GM21367 (cell line): ENCODE data around the gene LAIR2.
"Not testable (repeated sequence)": the region's sequence is repeated elsewhere in the genome, so short reads cannot be mapped to it uniquely, and the experiment has no call there.

Source experiments
- ATAC-seq: cut with Tn5 transposase; IDR thresholded peaks from one replicate; pipeline ENCODE4 v1.9.1; 2021; ENCODE audit not compliant: unreplicated experiment

Gene LAIR2

GRCh38 chr19:54492568-54492967 lies 10.1 kb upstream of the LAIR2 start:
- no peak for ATAC-seq

GRCh38 chr19:54493056-54493455 lies 9.6 kb upstream of the LAIR2 start:
- not testable (repeated sequence) for ATAC-seq

DNA sequence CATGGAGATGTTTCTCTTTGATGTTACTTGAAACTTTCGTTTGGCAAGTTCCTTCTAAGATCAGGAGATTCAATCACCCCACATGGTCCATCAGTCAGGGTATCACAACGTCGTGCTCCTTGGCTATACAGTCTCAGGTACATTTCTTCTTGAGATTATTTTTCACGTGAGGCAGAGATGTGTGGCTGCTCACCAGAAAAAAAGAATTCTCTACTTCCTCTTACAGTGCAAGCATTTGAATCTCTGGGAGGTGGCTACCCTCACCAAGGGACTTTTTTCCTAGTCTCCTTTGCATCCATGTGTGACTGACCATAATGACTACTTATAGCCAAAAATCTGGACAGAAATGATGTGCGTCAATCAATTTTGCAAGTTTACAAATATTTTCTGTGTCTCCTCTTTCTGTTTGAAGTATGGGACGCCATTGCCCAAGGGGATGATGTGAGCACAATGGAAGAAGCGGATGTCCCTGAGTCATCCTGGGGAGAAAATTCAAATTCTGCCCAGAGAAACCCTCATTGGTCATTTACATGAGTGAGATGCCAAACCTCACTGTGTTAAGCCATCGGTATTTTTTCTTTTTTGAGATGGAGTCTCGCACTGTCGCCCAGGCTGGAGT lies 8.6 kb upstream of the LAIR2 start:
- no peak for ATAC-seq

- ATAC-seq = not testable (repeated sequence)
These were observed 7.3 kb upstream of the LAIR2 start for GRCh38 chr19:54495284-54495683.

- ATAC-seq = not testable (repeated sequence)
These were observed 4.7 kb upstream of the LAIR2 start for GRCh38 chr19:54497747-54498450.

DNA sequence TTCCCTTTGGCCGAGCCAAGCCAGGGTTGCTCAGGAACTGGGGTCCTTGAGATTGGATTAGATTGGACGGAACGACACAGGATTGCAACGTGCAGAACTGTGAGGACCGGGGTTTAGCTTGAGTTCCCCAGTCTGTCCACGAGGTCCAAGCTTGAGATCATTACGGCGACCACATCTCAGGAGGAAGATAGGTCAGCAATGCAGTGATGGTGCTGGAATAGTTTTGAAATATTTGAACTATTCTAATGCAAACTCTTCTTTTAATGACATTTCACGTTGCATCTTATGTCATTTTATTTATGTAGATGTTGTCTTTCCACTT lies 4.2 kb upstream of the LAIR2 start:
- ATAC-seq = not testable (repeated sequence)

- not testable (repeated sequence) for ATAC-seq
These were observed 2.9 kb downstream of the LAIR2 start for GRCh38 chr19:54505542-54505941.

GRCh38 chr19:54506079-54506478 lies 3.4 kb downstream of the LAIR2 start:
- ATAC-seq = no peak

DNA sequence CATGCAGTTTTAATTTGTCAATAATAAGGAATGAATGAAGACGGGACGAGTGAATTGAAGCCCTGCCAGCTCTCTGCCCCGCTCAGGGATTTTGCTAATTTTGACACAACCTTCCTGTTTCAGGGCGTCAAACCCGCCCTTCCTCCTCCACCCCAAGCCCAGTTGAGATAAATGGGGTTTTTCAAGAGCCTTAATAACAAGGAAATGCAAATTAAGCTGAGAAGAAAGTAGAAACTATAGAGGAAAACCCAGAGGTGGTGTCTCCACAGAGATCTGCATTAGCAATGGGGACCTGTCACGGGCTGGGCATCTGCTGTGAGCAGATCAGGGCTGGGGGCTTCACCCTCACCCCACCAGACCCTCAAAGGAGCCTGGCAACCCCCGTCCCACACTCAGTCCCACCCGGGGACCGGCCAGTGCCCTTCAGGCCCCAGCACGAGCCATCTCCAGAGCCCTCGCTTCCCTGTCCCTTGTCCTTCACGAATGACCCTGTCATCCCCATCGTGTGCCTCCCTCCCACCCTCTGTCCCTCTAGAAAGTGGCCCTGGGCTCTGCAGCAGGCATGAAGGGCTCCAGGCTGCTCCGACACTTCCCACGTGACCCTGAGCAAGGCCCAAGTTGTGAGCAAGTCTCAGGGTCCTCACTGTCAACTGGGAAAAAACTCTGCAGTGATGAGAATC lies 4.5 kb downstream of the LAIR2 start:
- not testable (repeated sequence) for ATAC-seq

GRCh38 chr19:54507824-54508223 lies 5.2 kb downstream of the LAIR2 start:
- ATAC-seq = no peak

- ATAC-seq = not testable (repeated sequence)
These were observed 5.9 kb downstream of the LAIR2 start for GRCh38 chr19:54508487-54508886.

DNA sequence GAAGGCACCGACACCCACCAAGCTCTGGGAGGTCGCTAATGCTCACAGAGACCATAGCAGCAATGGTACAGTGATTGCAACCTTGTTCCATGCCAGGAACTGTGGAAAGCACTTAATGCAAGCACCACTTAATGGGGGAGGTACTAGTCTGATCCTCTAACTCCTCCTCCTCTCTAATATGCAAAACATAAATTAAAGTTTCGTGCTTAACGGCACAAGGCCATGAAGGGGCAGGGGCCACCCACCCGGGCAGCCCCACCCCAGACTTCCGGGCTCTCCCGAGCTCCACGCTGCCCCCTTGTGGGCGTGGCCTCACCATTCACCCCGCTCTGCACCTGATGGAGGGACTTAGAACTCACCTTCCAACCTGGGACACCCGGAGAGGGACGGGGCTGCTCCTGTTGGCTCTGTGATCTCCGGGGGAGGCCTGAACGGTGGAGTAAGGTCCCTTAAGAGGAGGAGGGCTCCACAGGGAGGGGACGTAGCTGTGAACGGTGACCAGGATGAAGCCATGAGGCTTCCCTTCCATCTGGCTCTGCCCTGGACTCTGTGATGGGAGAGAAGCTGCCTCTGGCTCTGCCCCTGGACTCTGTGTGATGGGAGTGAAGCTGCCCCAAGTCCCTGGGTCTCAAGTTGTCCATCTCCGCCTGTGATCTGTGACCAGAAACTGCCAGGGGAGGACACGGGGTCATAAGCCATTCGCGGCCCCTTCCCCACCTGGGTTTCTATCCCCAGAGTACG lies 6.7 kb downstream of the LAIR2 start:
- ATAC-seq = not testable (repeated sequence)

DNA sequence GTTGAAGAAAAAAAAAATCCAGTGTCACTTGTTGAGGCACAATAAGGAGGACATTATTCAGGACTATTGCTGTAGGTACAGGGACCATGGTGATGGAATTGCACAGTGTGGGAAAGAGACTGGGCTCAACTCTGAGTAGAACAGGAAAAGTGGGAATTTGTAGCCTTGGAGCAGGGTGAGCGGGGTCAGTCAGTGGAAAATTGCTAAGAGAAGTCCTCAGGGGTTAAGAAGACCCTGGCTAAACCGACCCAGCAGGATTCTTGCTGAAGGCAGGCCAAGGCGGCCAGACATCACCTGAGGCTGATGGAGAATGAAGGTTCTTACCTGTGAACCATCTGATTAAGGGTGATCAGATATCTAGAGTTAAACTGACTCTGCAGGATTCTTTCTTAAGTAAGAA lies 12.5 kb downstream of the LAIR2 start:
- no peak for ATAC-seq

DNA sequence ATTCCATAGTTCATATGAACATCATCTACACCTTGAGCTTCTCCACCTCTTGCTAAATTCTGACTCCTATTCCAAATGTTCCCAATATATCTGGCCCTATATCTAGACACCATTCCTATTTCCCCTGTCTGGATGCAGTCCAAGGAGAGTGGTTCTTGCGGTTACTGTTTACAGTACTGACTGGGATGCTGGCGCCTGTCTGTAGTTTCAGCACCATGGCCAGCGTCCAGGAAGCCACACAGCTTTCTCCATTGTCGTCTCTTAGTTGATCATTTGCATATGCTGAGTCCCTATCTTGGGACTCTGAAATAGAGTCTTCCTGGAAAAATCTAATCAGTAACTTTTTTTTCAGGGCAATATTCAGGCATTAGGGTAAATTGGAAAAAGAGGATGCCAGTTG lies 14.9 kb downstream of the LAIR2 start:
- no peak for ATAC-seq

GRCh38 chr19:54518844-54519243 lies 16.2 kb downstream of the LAIR2 start:
- ATAC-seq = no peak

GRCh38 chr19:54521022-54521859 lies 18.6 kb downstream of the LAIR2 start:
- ATAC-seq = no peak

- no peak for ATAC-seq
These were observed 19.4 kb downstream of the LAIR2 start for GRCh38 chr19:54521860-54522513.

DNA sequence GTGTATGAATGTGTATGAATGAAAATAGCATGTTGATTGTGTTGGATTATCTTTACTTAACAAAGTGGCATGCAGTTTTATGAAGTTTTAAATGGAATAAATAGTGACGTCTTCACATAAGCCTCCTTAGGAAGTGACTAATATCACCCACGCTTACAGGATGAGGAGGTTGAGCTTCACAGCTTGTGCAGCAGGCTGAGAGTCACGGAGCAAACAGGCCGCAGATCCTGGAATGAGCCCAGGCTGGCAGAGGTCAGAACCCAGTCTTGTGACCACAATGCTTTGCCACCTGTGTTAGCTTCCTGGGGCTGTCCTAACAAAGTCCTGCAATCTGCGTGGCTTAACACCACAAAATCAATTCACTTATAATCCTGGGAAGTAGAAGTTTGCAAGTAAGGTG lies 20.8 kb downstream of the LAIR2 start:
- ATAC-seq = no peak

DNA sequence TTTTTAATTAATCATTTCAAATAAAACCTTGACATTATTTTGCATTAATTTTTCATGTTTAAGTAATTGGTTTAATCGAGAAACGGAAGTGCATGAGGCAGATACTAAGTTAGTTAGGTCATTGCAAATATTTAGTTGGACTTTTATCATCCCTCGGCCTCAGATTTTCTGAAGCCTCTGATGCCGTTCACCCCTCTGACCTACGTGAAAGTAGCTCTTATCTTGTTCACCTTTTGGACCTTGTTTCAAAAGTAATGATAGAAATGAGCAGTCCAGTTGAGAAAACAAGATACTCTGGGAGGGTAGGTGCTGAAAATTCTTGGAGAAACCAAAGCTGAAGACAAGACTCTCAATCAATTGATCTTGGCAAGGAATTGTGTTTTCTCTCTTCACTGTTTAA lies 23.0 kb downstream of the LAIR2 start:
- no peak for ATAC-seq

GRCh38 chr19:54526972-54527371 lies 24.3 kb downstream of the LAIR2 start:
- ATAC-seq = no peak
